SK-N-SH (cell line): Measurements from ENCODE around the gene ZFPL1. TPM values are rescaled to one million over a fixed set of nuclear protein-coding genes. Genes with fewer than 3 reads are reported as not detected.

Source experiments
- ELF1 ChIP-seq: IDR thresholded peaks from 2 replicates; pipeline ENCODE4 v1.4.0; 2012
- EZH2phosphoT487 ChIP-seq: fragments of 200-600 bp; sonication (generic); IDR thresholded peaks from 2 replicates; pipeline ENCODE4 v1.6.1; 2017; ENCODE audit warnings: low read depth, mixed run types, mild to moderate bottlenecking, antibody characterized with exemption, moderate library complexity, borderline replicate concordance
- FOSL2 ChIP-seq: IDR thresholded peaks from 2 replicates; pipeline ENCODE4 v1.4.0; 2012; ENCODE audit warnings: low read depth, mild to moderate bottlenecking, moderate library complexity, borderline replicate concordance
- FOXM1 ChIP-seq: IDR thresholded peaks from 2 replicates; pipeline ENCODE4 v1.4.0; 2012; ENCODE audit warnings: low read depth, mild to moderate bottlenecking
- JUND ChIP-seq: IDR thresholded peaks from 2 replicates; pipeline ENCODE4 v1.4.0; 2012
- MXI1 ChIP-seq: IDR thresholded peaks from 2 replicates; pipeline ENCODE4 v1.6.1; 2012; ENCODE audit warnings: mild to moderate bottlenecking, low read depth, low read length, improper control_type of control experiment
- NFIC ChIP-seq: IDR thresholded peaks from 2 replicates; pipeline ENCODE4 v1.4.0; 2012; ENCODE audit warnings: borderline replicate concordance
- POLR2AphosphoS5 ChIP-seq: IDR thresholded peaks from 2 replicates; pipeline ENCODE4 v1.6.1; 2012; ENCODE audit warnings: low read depth, low read length
- TAF1 ChIP-seq: IDR thresholded peaks from 2 replicates; pipeline ENCODE4 v1.6.1; 2012; ENCODE audit warnings: low read depth, mild to moderate bottlenecking, low read length, moderate library complexity, borderline replicate concordance
- TCF12 ChIP-seq: IDR thresholded peaks from 2 replicates; pipeline ENCODE4 v1.4.0; 2012
- USF2 ChIP-seq: fragments of 150-350 bp; IDR thresholded peaks from 2 replicates; pipeline ENCODE4 v1.6.1; 2017; ENCODE audit warnings: antibody characterized with exemption, low read length, low read depth, borderline replicate concordance
- polyA plus RNA-seq, 3 experiments: library from polyadenylated mRNA; depleted of rRNA; stranded (reverse); fragments of >200 nt; gene quantifications; 2 replicates each; pipeline ENCODE4 v1.2.3, GENCODE V29; 2012
- TF ChIP-seq, protein P1 (sequence below): IDR thresholded peaks from 2 replicates; pipeline ENCODE4 v1.6.1; 2012; ENCODE audit warnings: mild to moderate bottlenecking, low read depth, low read length, moderate library complexity
- TF ChIP-seq, protein P2 (sequence below): IDR thresholded peaks from 2 replicates; pipeline ENCODE4; 2012
- TF ChIP-seq, protein P3 (sequence below): IDR thresholded peaks from 2 replicates; pipeline ENCODE4 v1.4.0; 2012; ENCODE audit warnings: low read depth, borderline replicate concordance

ZFPL1 gene
- polyA plus RNA-seq, 1 of the 3 experiments (the other 2 are of a cell fraction), result 75.9 TPM

DNA sequence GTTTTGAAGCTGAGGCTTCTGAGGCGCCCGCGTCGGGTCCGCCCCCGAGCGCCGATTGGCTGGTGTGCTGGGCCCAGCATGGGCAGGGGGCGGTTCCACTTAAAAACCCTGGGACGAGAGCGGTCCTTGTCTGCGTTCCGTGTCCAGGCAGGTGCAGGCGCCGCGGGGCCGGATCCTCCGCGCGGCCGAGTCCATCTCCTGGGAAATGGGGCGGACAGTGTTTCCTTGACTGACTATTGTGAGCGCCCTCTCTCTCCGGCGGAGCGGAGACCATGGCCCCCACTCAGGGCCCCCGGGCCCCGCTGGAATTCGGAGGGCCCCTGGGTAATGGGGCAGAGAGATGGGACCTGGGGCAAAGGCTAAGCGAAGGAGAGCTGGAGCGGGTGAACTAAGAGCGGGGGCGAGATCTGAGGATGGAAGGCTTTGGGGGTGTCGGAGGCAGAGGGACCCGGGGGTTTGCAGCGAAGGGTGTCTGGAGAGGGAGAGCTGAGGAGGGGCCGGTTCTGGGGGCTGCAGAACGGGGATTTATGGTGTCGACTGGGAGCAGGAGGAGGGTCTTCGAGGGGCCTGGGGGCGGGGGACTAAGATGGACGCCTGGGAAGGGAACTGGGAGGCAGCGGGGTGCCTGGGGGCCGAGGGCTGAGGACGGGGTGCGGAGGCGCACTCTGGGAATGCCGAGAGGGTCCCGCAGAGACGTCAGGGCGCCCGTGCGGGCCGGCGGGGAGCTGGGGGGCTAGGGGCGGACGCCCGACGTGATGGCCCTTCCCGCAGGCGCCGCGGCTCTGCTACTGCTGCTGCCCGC lies 27.9 kb downstream of the ZFPL1 start, which contains the start of gene TM7SF2 (continued):
- TF ChIP-seq, protein P1, sequence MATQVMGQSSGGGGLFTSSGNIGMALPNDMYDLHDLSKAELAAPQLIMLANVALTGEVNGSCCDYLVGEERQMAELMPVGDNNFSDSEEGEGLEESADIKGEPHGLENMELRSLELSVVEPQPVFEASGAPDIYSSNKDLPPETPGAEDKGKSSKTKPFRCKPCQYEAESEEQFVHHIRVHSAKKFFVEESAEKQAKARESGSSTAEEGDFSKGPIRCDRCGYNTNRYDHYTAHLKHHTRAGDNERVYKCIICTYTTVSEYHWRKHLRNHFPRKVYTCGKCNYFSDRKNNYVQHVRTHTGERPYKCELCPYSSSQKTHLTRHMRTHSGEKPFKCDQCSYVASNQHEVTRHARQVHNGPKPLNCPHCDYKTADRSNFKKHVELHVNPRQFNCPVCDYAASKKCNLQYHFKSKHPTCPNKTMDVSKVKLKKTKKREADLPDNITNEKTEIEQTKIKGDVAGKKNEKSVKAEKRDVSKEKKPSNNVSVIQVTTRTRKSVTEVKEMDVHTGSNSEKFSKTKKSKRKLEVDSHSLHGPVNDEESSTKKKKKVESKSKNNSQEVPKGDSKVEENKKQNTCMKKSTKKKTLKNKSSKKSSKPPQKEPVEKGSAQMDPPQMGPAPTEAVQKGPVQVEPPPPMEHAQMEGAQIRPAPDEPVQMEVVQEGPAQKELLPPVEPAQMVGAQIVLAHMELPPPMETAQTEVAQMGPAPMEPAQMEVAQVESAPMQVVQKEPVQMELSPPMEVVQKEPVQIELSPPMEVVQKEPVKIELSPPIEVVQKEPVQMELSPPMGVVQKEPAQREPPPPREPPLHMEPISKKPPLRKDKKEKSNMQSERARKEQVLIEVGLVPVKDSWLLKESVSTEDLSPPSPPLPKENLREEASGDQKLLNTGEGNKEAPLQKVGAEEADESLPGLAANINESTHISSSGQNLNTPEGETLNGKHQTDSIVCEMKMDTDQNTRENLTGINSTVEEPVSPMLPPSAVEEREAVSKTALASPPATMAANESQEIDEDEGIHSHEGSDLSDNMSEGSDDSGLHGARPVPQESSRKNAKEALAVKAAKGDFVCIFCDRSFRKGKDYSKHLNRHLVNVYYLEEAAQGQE, result 0 out of 2 replicates have a peak, but pooled peaks have one; percentile 6
- TF ChIP-seq USF2 (no peak; the same call in 1 of the 2 replicates), FOSL2 (no peak), POLR2AphosphoS5 (peak; percentile 99), EZH2phosphoT487 (no peak), JUND (no peak), TAF1 (peak; percentile 89), TCF12 (peak; percentile 6; the same call in 1 of the 2 replicates), ELF1 (0 out of 2 replicates have a peak, but pooled peaks have one; percentile 7), MXI1 (no peak; the same call in none of the 2 replicates), NFIC (no peak), FOXM1 (no peak)
- TF ChIP-seq, protein P2, sequence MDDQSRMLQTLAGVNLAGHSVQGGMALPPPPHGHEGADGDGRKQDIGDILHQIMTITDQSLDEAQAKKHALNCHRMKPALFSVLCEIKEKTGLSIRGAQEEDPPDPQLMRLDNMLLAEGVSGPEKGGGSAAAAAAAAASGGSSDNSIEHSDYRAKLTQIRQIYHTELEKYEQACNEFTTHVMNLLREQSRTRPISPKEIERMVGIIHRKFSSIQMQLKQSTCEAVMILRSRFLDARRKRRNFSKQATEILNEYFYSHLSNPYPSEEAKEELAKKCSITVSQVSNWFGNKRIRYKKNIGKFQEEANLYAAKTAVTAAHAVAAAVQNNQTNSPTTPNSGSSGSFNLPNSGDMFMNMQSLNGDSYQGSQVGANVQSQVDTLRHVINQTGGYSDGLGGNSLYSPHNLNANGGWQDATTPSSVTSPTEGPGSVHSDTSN, result no peak; the same call in 1 of the 2 replicates
- TF ChIP-seq, protein P3, sequence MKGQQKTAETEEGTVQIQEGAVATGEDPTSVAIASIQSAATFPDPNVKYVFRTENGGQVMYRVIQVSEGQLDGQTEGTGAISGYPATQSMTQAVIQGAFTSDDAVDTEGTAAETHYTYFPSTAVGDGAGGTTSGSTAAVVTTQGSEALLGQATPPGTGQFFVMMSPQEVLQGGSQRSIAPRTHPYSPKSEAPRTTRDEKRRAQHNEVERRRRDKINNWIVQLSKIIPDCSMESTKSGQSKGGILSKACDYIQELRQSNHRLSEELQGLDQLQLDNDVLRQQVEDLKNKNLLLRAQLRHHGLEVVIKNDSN, result no peak
